ENCODE results near the gene HIPK4.

GRCh38 chr19:40369797-40370196, 20.2 kb downstream of the HIPK4 start:
- TF ChIP-seq CTCF (IDR thresholded peaks at IDR 0.05; ENCODE audit: insufficient read depth, low read depth, low read length), result no peak
- TF ChIP-seq EZH2 (IDR thresholded peaks at IDR 0.05; ENCODE audit: insufficient read depth, low read length), result no peak
